Bone marrow (tissue), 2 donors: ENCODE results near the gene PLAAT3.
"Not testable (repeated sequence)": the region's sequence is repeated elsewhere in the genome, so short reads cannot be mapped to it uniquely, and the experiment has no call there.

Source experiments
- DNase-seq, 2 donors: peaks; one replicate each; lab custom pipeline; 2025; lab: John Stamatoyannopoulos, UW

Gene PLAAT3

DNA sequence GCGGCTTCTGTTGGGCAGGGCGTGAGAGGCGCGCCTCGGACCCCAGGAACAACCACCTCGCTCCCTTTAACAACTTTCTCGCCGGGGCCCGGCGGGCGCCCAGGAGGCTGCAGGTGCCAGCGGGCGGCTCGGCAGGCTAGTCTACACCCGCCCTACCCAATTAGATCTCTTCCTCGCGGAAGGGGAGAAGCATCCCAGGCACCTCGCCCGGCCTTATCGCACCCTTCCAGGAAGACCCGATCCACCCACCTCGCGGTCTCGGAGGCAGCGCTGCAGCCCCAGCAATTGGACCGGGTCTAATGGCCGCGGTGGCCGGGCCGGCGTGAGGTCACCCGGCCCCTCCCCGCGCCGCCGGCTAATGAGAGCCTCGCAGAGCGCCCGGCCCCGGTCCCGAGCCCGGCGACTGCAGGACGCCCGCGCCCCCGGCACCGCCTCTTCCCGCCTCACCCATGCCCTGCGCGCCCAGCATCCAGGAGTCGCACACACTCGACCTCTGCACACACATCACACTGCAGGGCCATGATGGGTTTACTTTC is at the start of gene PLAAT3:
TSS of gene PLAAT3 (minus strand) at position 298 of the 536 bp plus-strand sequence. CDS start 419 bp downstream, outside the sequence.
- no peak for DNase-seq

DNA sequence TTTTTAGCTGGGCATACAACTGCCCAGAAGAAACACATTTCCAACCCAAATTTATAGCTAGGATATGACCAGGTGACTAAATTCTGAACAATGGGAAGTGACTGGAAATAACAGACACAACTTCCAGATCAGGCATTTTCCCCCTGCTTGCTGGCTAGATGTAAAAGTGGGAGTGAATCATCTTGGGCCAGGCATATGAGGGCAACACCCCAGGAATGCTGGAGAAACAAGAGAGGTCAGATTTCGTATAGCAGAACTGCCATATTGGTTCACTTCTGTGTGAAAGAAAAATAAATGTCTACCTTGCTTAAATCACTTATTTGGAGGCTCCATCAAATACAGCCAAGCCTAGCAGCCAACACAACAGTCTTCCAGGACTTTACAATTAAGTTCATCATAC is 49.6 kb upstream of the PLAAT3 start:
- no peak for DNase-seq

- no peak for DNase-seq
Measured at GRCh38 chr11:63660972-63661371, 46.7 kb upstream of the PLAAT3 start.

DNA sequence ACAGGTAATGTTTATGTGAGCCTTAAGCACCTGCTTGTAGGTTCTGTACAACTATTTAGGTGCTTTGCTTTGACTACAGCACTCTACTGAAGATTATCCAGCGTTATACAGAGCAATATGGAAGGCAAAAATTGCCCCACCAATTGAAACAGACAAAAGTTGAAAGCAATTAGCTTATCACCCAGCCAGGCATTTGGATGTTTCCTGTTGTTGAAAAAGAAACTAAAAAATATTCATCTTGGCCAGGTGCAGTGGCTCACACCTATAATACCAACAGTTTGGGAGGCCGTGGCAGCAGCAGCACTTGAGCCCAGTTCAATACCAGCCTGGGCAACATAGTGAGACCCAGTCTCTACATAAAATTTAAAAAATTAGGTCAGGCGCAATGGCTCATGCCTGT is 38.4 kb upstream of the PLAAT3 start:
- no peak for DNase-seq

- DNase-seq, result no peak
Measured at GRCh38 chr11:63643205-63643604, 29.0 kb upstream of the PLAAT3 start.

DNA sequence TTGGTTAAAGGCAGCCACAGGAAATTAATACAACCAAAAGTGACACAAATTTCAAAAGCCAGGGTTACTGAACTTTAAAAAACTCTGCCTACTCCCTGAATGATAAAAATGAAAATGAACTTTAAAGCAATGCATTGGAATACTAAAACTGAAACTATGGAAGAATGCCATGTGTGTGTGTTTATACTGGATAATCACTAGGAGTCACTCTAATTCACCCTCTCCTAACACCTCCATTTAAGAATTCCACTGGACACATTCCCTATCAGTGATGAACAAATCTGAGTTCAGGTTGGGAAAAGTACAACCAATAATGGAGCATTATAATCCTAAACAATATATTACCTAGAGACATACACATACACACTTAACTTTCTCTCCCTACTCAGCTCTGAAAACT is 27.5 kb upstream of the PLAAT3 start:
- no peak for DNase-seq

DNA sequence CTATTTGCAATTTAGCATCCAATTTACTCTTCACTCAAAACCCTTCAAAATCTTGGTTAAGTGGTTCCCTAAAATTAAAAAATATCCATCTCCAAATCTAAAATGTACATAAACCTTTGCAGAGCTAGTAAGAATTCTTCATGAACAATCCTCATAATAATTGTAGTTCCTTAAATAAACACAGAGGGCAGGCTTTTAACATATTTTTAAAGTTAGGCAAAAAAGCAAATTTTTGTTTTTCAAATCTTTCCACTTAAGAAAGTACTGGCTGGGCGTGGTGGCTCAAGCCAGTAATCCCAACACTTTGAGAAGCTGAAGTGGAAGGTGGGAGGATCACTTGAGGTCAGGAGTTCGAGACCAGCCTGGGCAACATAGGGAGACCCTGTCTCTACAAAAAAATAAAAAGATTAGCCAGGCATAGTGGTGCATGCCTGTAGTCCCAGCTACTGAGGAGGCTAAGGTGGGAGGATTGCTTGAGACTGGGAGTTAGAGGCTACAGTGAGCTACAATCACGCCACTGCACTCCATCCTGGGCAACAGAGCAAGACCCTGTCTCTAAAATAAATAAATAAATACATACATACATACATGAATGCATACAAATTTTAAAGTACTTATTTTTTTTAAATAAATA is 25.1 kb upstream of the PLAAT3 start:
- DNase-seq, result no peak

- DNase-seq, result not testable (repeated sequence)
Measured at GRCh38 chr11:63638436-63638835, 24.2 kb upstream of the PLAAT3 start.

DNA sequence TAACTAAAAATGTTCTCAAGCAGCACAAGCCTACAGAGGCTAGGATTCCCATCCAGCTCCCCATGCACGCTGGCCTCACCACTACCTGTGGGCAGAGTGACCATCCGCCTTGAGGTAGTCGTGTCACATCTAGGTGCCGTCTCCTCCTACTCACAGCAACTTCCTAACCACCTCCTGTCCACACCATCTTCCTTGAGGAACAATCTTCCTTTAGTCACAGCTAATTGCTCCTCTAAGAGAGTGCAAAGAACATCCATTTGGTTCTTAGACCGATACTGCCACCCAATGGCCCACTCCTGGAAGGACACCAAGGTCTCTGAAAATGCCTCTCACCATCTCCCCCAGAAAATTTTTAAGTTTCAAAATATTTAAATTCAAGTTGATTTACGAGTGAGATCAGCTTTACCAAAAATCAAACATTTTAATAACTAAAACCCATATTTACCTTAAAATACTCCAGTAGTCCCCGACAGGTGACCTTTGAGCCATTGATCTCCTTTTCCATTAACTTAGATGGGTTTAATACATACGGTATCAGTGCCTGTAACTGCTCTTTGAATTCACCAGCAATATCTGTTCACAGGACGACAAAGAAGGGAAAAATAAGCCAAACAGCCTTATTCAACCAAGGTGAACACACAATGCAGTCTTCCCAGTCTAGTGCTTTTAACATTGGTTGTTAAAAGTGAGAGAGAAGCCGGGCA is 21.7 kb upstream of the PLAAT3 start:
- peak in 1 of 2 donors; percentile 51 for DNase-seq

DNA sequence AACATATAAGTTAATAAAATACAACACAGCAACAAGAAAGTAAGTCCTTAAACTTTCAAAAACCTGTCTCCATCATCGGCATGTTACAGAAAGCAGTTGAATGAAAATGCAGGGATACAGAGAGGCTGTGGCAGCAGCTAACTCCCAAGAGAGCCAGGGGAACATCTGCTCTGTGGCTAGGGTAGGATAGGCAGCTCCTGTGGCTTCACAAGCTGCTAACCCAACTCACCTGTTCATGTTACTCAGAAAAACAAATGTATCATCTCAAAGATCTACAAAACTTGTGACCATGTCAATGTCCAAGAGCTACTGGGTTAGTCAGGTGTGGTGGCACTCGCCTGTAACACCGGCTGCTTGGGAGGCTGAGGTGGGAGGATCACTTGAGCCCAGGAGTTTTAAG is 15.2 kb upstream of the PLAAT3 start:
- DNase-seq, result no peak

DNA sequence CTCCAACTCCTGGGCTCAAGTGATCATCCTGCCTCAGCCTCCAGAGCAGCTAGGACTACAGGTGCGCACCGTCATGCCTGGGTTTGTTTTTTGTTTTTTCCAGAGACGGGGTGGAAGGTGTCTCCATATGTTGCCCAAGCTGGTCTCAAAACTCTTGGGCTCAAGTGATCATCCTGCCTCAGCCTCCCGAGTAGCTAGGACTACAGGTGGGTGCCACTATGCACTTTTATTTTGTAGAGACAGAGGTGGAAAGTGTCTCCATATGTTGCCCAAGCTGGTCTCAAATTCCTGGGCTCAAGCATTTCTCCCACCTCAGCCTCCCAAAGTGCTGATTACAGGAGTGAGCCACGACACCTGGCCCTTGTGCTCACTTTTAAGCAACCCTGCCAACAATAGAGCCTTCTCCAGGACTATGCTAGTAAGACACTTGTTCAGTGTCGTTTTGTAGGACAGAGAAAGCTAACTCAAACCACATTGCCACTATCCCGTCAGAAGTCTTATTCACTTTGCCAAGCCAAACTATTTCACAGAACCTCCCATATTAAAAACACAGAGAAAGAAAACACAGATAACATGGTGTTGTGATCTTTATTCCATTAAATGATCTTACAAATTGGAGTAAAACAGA is 9.4 kb upstream of the PLAAT3 start:
- no peak for DNase-seq

DNA sequence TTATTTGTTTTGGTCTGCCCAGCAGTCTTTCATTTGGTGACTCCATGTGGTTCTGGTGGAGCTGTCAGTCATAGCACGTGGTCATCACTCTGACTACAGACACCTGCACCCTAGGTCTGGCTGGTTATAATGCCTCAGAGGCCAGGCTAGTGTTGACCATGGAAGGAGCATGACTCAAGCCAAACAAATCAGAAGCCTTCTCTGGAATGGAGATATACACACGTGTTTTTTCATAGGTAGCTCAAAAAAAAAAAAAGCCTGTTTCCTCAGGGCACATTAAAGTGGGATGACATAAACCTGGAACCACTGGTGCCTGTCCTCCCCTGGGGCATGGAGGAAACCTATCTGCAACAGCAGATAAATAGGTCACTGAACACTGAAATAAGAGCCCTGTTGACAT is 8.1 kb upstream of the PLAAT3 start:
- no peak for DNase-seq

- no peak for DNase-seq
Measured at GRCh38 chr11:63621071-63621470, 6.8 kb upstream of the PLAAT3 start.

- no peak for DNase-seq
Measured at GRCh38 chr11:63619967-63620366, 5.7 kb upstream of the PLAAT3 start.

- not testable (repeated sequence) for DNase-seq
Measured at GRCh38 chr11:63617686-63618085, 3.5 kb upstream of the PLAAT3 start.

GRCh38 chr11:63616953-63617352 is 2.7 kb upstream of the PLAAT3 start:
- DNase-seq, result no peak

DNA sequence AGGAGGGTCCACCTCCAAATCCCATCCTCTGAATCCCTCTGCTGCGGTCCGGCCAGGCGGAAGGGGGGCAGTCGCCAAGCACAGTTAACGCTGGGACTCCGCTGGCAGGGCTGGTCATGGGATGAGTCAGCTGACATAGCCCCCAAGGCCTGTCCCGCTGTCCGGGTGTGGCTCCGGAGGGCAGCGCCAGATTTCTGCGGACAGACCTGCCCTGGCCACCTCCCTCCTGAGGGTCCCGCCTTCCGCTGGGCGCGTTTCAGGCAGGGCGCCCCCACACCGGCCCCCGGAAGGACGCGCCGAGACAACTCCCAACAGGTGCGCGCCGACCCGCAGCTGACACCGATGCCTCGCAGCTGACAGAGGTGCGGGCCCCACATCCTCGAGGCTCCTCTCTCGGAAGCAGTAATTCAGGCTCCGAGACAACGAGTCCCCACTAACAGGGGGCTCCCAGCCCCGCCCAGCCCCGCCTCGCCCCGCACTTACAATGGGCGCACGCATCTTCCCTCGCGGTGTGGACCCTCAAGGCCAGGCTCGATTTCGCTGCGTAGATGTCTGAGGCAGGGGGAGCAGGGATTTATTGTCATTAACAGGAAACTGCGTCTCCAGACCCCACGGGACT is 607 bp downstream of the PLAAT3 start:
- DNase-seq, result no peak

- DNase-seq, result no peak
Measured at GRCh38 chr11:63612181-63612580, 2.1 kb downstream of the PLAAT3 start.

GRCh38 chr11:63611395-63611747 is 2.9 kb downstream of the PLAAT3 start:
- no peak for DNase-seq

DNA sequence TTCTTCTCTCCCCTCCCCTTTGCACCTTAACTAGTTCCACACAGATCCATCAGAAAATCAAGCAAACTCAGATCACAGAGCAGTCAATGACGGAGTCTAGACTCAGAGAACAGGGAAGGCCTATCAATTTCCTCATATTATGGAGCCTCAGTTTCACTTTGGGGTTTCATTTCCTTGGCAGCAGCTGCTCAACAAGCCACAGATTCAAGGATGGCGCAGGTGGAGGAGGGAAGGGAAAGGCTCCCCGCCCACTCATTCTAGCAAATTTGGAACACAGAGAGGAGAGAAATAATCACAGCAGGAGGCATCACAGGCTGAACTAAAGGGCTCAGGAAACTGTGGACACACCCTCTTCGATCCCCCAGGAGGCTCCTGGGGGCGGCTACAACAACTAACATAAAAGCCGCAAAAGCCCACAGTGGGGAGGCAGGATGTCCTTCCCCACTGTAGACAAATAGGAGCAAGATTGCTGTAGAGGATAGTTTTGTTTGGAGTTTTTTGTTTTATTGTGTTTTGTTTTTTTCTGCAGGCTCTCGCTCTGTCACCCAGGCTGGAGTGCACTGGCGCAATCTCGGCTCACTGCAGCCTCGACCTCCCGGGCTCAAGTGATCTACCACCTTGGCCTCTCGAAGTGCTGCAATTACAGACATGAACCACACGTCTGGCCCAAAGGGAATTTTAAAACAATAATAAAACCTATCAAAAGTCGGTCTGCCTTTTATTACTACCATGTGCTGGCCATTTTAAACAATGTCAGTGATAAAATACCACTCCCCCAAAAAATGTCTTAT is 3.4 kb downstream of the PLAAT3 start:
- DNase-seq, result no peak

GRCh38 chr11:63609971-63610580 is 4.2 kb downstream of the PLAAT3 start:
- no peak for DNase-seq
